ENCODE results near the gene MYLK. TPM values are rescaled to one million over a fixed set of nuclear protein-coding genes. Genes with fewer than 3 reads are reported as not detected.

The MYLK gene
- total and polyA plus RNA-seq, 2 donors (not counting 1 experiment from before 2014, with no cell fraction given) = 0.51 TPM; not detected in 1

GRCh38 chr3:123745184-123745855 lies 138.8 kb downstream of the MYLK start:
- no peak overlapping the region for H3K4me3 Mint-ChIP-seq
- ChIA-PET CTCF (interaction anchor here (0.7 kb wide), 1 partner anchor 233 kb away, joined by 6 read pairs; no protein-coding TSS in a partner anchor), POLR2A (no interaction called here)
- Histone ChIP-seq H3K27me3 (replicated peaks in 1 of 4; ENCODE audit: control extremely low read depth in 1 of 4, control insufficient read depth in 3 of 4, insufficient read depth in 4 of 4, low read length in 3 of 4) (peaks cover 0 to 2% (median 0%) of the 10 kb centered on the region in 4 experiments), H3K79me2 (ENCODE audit: control insufficient read depth, insufficient read depth, low read length) (no peaks in the 10 kb centered on the region), H3K36me3 (replicated peaks in 1 of 2; ENCODE audit: control extremely low read depth in 1 of 2, control insufficient read depth in 1 of 2, extremely low read depth in 1 of 2, insufficient read depth in 2 of 2, low read length in 1 of 2) (no peaks in the 10 kb centered on the region), H4K20me1 (ENCODE audit: control insufficient read depth, insufficient read depth, low read length, poor library complexity, severe bottlenecking) (no peaks in the 10 kb centered on the region), H3K4me1 (ENCODE audit: control insufficient read depth in 2 of 2, insufficient read depth in 2 of 2, low read length in 2 of 2) (no peaks in the 10 kb centered on the region), H3K9me3 (ENCODE audit: control extremely low read depth in 1 of 3, control insufficient read depth in 2 of 3, insufficient read depth in 1 of 3, low read length in 2 of 3) (no peaks in the 10 kb centered on the region), H3K4me2 (replicated peaks; ENCODE audit: low read depth, low read length, poor library complexity, severe bottlenecking) (no peak overlapping the region), H2AFZ (ENCODE audit: insufficient read depth, low read depth, low read length, poor library complexity, severe bottlenecking) (no peak overlapping the region), H3K27ac (ENCODE audit: low read length in 2 of 2) (no peak overlapping the region), H3K4me3 (ENCODE audit: control extremely low read depth in 1 of 5, extremely low read depth in 1 of 5, insufficient read depth in 1 of 5, low read depth in 2 of 5, low read length in 4 of 5) (no peak overlapping the region), H3K9ac (ENCODE audit: low read length) (no peak overlapping the region)
- peaks cover 8% of the 10 kb centered on the region for H3K27me3 Mint-ChIP-seq
- intact Hi-C loops (cut with micrococcal nuclease) = no loop called here
- no peaks in the 10 kb centered on the region for H3K9me3 Mint-ChIP-seq (ENCODE audit: insufficient read depth)
- 100% methylated on average over 1 of the region's 1 CpG for WGBS (ENCODE audit: insufficient coverage)
- no peaks in the 10 kb centered on the region for H3K4me1 Mint-ChIP-seq
- H3K27ac Mint-ChIP-seq = no peak overlapping the region
- ATAC-seq (ENCODE audit: low read depth) (no peak), DNase-seq (no peak)
- TF ChIP-seq EZH2 (IDR thresholded peaks at IDR 0.05; ENCODE audit: borderline replicate concordance, insufficient read depth, low read depth, low read length, poor library complexity, severe bottlenecking) = no peak

- ChIA-PET CTCF (no interaction called here), POLR2A (no interaction called here)
- H3K79me2 ChIP-seq (ENCODE audit: control insufficient read depth, insufficient read depth, low read length) = no peaks in the 10 kb centered on the region
- ATAC-seq (ENCODE audit: low read depth) (no peak), DNase-seq (no peak)
- intact Hi-C loops (cut with micrococcal nuclease) = no loop called here
- no peak overlapping the region for H3K4me2 ChIP-seq (replicated peaks; ENCODE audit: low read depth, low read length, poor library complexity, severe bottlenecking)
- no peaks in the 10 kb centered on the region for H3K36me3 ChIP-seq (replicated peaks in 1 of 2; ENCODE audit: control extremely low read depth in 1 of 2, control insufficient read depth in 1 of 2, extremely low read depth in 1 of 2, insufficient read depth in 2 of 2, low read length in 1 of 2)
- Mint-ChIP-seq H3K4me1 (no peaks in the 10 kb centered on the region), H3K9me3 (ENCODE audit: insufficient read depth) (no peaks in the 10 kb centered on the region), H3K27ac (no peak overlapping the region), H3K27me3 (peaks cover 4% of the 10 kb centered on the region), H3K4me3 (no peak overlapping the region)
- no CpG with 5 or more reads among the region's 6 CpGs for WGBS (ENCODE audit: insufficient coverage)
- no peak overlapping the region for H2AFZ ChIP-seq (ENCODE audit: insufficient read depth, low read depth, low read length, poor library complexity, severe bottlenecking)
- peaks cover 0 to 2% (median 0%) of the 10 kb centered on the region in 4 experiments for H3K27me3 ChIP-seq (replicated peaks in 1 of 4; ENCODE audit: control extremely low read depth in 1 of 4, control insufficient read depth in 3 of 4, insufficient read depth in 4 of 4, low read length in 3 of 4)
- no peak overlapping the region for H3K9ac ChIP-seq (ENCODE audit: low read length)
- no peaks in the 10 kb centered on the region for H4K20me1 ChIP-seq (ENCODE audit: control insufficient read depth, insufficient read depth, low read length, poor library complexity, severe bottlenecking)
- H3K4me1 ChIP-seq (ENCODE audit: control insufficient read depth in 2 of 2, insufficient read depth in 2 of 2, low read length in 2 of 2) = no peaks in the 10 kb centered on the region
- TF ChIP-seq EZH2 (IDR thresholded peaks at IDR 0.05; ENCODE audit: borderline replicate concordance, insufficient read depth, low read depth, low read length, poor library complexity, severe bottlenecking) = no peak
- no peak for TF ChIP-seq CTCF (IDR thresholded peaks at IDR 0.05)
- no peak overlapping the region for H3K27ac ChIP-seq (ENCODE audit: low read length in 2 of 2)
- H3K4me3 ChIP-seq (ENCODE audit: control extremely low read depth in 1 of 5, extremely low read depth in 1 of 5, insufficient read depth in 1 of 5, low read depth in 2 of 5, low read length in 4 of 5) = no peak overlapping the region
- H3K9me3 ChIP-seq (ENCODE audit: control extremely low read depth in 1 of 3, control insufficient read depth in 2 of 3, insufficient read depth in 1 of 3, low read length in 2 of 3) = no peaks in the 10 kb centered on the region
Observed at GRCh38 chr3:123744064-123744463, 140.1 kb downstream of the MYLK start.

All from B cell (primary cell).